OCI-M1 (cell line): ENCODE data around the gene FOXA3.

ENCODE experiments used
- DNase-seq: peaks from one replicate; lab custom pipeline; 2025; lab: John Stamatoyannopoulos, UW

The FOXA3 gene

GRCh38 chr19:45873219-45873772 lies 9.2 kb downstream of the FOXA3 start:
- no peak for DNase-seq

DNA sequence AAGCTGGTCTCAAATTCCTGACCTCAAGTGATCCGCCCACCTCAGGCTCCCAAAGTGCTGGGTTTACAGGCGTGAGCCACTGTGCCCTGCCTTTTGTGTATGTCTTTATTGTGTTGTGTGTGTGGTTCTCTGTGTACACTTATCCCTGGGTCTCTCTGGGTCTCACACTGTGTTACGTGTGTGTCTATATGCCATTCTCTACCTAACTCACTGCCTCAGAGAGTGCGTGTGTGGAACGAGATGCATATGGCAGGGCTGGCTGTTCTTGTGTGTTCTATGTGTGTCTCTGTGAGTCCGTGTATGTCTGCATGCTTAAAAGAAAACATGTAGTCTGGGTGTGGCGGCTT lies 10.5 kb downstream of the FOXA3 start:
- no peak for DNase-seq

DNA sequence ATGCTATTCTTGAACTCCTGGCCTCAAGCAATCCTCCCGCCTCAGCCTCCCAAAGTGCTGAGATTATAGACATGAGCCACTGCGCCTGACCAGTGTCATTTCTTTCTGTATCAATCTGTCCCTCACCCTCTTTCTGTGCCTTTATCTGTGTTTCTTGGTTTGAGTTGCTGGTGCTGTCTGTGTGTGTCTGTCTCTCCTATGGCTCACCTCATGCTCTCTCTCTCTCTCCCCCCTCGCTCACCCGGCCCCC lies 12.0 kb downstream of the FOXA3 start:
- DNase-seq = no peak

- no peak for DNase-seq
Observed at GRCh38 chr19:45876411-45877197, 12.5 kb downstream of the FOXA3 start.

DNA sequence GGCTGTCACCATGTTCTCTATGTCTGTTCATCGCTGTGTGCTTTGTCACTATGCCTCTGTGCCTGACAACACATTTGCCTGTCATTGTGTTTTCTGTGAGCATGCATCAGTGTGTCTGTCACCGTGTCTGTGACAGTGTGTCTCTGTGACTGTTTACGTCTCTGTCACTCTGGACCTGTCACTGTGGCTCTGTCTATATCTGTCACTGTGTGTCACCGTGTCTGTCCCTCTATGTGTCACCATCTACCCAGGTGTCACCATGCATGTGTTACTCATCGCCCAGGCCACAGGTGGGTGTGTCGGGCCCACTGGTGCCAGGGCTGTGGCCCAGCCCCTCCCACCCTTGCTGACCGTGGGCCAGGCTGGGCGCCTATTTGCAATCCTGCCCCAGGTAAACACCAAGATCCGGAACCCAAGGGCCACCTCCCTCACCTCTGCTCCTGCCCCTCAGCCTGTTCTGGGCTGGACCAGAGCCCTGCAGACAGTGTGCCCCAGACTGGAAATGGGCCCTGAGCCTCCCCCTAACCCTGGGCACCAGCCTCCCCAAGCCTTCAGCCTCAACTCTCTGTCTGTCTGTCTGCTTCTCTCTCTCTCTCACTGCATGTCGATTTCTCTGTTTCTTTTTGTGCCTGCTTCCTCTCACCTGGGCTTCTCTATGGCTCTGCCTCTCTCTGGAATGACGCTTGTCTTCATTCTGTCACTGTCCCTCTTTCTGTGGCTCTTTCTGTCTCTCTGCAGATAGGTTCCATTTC lies 14.1 kb downstream of the FOXA3 start:
- DNase-seq = no peak

DNA sequence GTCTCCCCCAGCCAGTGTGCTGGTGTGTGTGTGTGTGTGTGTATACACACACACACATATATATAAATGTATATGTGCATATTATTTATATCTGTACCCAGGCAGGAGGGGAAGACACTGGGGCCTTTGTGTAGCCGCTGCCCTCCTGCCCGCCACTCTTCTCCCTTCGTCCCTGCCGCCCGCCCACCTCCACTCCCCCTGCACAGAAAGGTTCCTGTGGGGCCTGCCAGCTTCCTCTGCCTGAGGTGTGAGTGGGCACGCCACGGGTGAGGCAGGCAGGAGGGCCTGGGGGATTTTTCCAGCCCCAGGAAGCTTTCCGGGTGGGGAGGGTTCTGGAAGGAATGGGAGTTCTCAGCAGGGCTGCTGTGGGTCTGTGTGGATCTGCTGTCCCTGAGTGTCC lies 14.9 kb downstream of the FOXA3 start:
- no peak for DNase-seq

DNA sequence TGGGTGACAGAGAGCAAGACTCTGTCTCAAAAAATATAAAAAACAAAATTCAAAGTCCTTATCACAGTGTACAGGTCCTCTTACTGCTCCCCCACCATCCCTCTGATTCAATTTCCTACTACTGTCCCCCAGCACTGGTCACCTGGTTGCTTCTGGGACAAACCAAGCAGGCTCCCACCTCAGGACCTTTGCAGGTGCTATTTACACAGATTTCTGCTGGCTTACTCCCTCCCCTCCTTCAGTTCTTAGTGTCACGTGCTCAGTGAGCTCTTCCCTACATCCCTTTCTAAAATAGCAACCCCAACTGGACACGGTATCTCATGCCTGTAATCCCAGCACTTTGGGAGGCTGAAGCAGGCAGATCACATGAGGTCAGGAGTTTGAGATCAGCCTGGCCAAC lies 15.8 kb downstream of the FOXA3 start:
- no peak for DNase-seq

DNA sequence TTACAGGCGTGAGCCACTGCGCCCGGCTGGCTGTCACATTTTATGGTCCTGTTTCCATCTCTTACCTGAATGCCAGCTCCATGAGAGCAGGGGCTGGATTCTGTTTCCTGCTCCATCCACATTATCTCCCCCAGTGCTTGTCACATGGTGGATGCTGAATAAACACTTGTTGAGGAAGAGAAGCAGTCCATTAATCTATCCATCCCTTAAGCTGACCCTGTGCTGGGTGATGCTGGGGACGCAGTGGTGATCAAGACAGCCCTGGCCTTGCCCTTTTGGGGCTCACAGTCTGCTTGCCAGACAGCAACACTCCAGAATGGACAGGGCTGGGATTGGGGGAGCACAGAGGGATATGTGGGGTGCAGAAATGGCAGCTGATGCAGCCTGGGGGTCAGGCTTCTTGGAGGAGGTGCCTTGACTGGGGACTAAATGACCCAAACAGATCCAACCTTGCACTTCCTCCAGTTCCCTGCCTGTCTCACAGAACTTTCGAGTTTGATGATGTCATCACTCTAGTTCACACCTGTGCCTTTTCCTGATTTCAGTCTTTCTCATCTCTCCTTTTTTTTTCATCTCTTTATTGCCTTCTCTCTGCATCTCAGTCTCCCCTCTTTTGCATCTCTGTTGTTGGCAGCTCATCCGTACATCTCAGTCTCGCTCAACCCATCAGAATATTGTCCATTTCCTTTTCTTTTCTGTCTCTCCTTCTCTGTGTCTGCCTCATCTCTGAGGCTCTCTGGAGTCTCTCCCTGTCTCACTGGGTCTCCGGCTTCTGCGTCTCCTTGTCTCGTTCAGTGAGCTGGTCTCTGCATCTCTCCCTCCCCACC lies 17.2 kb downstream of the FOXA3 start:
- no peak for DNase-seq

- DNase-seq = no peak
Observed at GRCh38 chr19:45881909-45882528, 17.9 kb downstream of the FOXA3 start.

- peak; percentile 96 for DNase-seq
Observed at GRCh38 chr19:45882652-45883585, 18.8 kb downstream of the FOXA3 start.

GRCh38 chr19:45883586-45883880 lies 19.4 kb downstream of the FOXA3 start:
- DNase-seq = no peak

- no peak for DNase-seq
Observed at GRCh38 chr19:45883881-45884681, 20.0 kb downstream of the FOXA3 start.

DNA sequence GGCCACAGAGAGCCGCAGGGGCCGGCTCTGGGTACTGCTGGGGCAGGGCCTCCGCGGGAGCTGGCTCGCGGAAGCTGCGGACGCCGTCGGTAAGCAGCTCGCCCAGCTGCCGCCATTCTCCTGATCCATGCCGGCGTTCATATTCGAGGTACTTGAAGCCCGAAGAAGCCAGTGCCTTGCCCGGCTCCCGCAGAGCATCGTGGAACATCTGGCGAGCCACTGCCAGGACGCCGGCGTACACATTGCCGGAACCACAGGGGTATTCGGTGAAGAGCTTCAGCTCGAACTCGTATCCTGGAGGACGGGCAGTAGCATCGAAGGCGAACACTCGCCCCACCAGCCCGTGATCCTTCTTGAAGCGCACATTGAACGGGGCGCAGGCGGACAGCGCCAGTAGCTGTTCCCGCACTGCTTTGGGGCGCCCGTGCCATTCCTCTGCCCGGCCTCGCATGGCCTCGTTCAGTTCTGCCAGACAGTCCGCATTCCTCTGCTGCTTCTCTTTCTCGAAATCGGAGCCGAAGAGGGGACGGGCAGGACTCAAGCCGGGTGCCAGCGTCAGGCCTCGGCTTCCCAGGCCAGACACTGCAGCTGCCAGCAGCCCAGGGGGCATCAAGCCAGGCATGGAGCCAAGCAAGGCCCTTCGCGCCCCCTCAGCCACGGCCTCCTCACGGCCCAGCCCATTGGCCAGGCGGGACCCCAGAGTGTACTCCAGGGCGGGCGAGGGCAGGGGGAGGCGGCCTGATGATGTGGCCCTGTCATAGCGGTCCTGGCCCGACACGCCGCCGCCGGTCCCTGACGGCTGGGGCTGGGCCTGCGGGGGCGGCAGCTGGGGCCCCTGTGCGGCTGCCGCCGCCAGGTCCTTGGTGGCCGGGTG lies 20.8 kb downstream of the FOXA3 start:
- peak; percentile 68 for DNase-seq

GRCh38 chr19:45885556-45886426 lies 21.7 kb downstream of the FOXA3 start, which contains the start of gene IRF2BP1:
TSS of gene IRF2BP1 (minus strand) at chr19:45886141. CDS start at chr19:45885774, 367 bp downstream.
- peak; percentile 97 for DNase-seq

- DNase-seq = peak; percentile 96
Observed at GRCh38 chr19:45886427-45887199, 22.5 kb downstream of the FOXA3 start.

- DNase-seq = peak; percentile 66
Observed at GRCh38 chr19:45887200-45887710, 23.1 kb downstream of the FOXA3 start.

GRCh38 chr19:45889210-45889885 lies 25.2 kb downstream of the FOXA3 start:
- DNase-seq = peak; percentile 61
